ENCODE results near the gene NDUFV3.
A peak's percentile ranks its signal among the peaks of the same experiment; 100 is the strongest.
"Not testable (repeated sequence)": the region's sequence is repeated elsewhere in the genome, so short reads cannot be mapped to it uniquely, and the experiment has no call there.

The NDUFV3 gene

DNA sequence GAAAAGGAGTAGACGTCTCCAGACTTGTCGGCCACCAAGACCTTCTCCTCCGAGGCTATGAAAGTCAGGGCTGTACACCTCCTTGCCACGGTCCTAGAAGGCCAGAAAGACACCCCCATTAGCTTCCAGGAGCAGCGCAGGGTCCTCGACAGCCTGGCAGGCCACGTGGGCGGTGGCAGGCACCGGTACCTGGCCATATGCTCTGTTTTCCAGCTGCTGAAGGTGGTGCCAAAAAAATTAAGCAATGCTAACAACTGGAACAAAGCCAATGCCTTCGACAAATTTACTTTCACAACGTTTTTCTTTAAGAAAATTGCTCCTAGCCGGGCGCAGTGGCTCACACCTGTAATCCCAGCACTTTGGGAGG is 29.6 kb upstream of the NDUFV3 start:
- H3K4me3 ChIP-seq (replicated peaks in 1 of 2; ENCODE audit: low read depth in 2 of 2, low read length in 2 of 2): no peak overlapping the region
- DNase-seq (ENCODE audit: low read depth in 2 of 2): peak in 1 of 2 donors; percentile 14

DNA sequence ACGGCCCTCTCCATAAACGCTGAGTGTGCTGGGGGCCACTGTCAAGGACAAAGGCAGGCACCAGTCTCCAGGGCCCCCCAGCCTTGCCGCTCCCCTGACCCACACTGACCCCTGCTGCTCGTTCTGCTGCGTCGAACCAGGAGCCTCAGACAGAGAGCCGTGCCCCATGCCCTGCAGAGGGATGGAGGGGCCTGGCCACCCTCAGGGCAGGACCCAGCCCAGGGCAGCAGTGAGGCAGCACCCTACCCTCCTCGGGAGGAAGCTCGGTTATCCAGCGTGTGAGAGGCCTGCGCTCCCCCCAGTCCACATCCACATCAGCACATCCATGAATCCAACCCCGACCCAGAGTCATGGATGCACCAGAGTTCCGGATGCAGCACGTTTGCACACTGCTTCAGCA is 28.8 kb upstream of the NDUFV3 start:
- TF ChIP-seq, protein P1, sequence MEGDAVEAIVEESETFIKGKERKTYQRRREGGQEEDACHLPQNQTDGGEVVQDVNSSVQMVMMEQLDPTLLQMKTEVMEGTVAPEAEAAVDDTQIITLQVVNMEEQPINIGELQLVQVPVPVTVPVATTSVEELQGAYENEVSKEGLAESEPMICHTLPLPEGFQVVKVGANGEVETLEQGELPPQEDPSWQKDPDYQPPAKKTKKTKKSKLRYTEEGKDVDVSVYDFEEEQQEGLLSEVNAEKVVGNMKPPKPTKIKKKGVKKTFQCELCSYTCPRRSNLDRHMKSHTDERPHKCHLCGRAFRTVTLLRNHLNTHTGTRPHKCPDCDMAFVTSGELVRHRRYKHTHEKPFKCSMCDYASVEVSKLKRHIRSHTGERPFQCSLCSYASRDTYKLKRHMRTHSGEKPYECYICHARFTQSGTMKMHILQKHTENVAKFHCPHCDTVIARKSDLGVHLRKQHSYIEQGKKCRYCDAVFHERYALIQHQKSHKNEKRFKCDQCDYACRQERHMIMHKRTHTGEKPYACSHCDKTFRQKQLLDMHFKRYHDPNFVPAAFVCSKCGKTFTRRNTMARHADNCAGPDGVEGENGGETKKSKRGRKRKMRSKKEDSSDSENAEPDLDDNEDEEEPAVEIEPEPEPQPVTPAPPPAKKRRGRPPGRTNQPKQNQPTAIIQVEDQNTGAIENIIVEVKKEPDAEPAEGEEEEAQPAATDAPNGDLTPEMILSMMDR (IDR thresholded peaks at IDR 0.05; ENCODE audit: low read depth, low read length): no peak
- no peak overlapping the region for H3K4me3 ChIP-seq (replicated peaks in 1 of 2; ENCODE audit: low read depth in 2 of 2, low read length in 2 of 2)
- DNase-seq (ENCODE audit: low read depth in 2 of 2): no peak

More for the DNA sequence above, 29.6 kb upstream of the NDUFV3 start:
- TF ChIP-seq, protein P1 (IDR thresholded peaks at IDR 0.05; ENCODE audit: low read depth, low read length): no peak

DNA sequence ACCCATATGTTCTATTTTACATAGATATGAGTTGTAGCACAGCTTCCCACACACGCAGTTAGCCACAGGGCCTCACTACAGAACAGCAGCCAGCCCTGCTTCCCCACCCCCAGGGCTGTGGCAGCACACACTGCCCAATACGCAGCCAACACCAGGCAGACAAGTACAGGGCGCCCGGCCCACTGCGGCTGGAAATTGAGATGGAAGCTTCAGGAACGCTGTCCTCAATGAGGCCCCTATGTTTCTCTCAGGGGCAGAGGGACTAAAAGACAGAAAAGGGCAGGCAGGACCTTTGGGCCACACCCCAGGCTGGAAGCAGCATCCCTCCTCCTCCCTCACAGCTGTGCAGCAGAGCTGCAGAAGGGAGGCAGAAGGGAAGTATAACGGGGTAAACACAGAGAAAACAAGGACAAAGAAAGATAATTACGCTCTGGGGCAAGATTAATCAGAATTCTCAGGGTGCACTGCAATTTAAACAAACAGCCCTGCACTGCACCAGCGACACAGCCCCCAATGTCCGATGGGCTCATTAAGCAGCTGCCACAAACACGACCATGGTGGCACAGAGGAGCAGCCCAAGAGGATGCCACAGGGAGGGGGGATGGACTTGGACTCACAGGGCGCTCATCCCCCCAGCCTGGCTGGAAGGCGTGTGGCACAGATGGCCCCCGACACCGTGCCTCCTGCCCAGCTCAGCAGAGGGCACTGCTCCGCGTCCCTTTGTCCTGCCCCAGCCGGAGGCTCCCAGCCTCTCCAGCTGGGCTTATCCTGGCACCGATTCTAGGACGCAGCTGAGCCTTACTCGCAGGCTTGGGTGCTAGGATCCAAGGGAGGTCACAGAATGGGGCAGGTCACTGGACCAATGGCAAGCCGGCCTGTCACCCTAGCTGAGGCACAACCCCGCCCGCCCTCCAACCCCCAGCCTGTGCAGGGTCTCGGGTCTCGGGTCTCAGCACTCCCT is 28.0 kb upstream of the NDUFV3 start:
- DNase-seq (ENCODE audit: low read depth in 2 of 2): peak in 1 of 2 donors; percentile 61
- TF ChIP-seq, protein P1 (IDR thresholded peaks at IDR 0.05; ENCODE audit: low read depth, low read length): no peak
- no peak overlapping the region for H3K4me3 ChIP-seq (replicated peaks in 1 of 2; ENCODE audit: low read depth in 2 of 2, low read length in 2 of 2)

DNA sequence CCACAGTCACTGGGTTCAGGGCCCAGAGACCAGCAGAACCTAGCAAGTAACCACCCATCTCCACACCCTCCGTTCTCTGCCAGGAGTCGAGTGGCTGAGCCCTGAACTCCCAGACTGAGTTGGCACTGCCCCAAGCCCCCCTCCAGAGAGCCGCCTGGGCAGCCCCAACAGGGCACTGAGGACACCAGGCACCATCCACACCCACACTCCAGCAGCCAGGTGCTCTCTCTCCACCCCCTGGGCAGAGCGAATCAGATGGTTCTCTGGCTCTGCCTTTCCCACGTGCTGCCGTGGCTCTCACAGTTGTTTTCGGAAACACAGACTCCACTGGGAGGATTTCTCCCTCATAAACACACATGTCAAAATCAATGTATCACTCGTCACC is 27.3 kb upstream of the NDUFV3 start:
- no peak overlapping the region for H3K4me3 ChIP-seq (replicated peaks in 1 of 2; ENCODE audit: low read depth in 2 of 2, low read length in 2 of 2)
- TF ChIP-seq, protein P1 (IDR thresholded peaks at IDR 0.05; ENCODE audit: low read depth, low read length): no peak
- DNase-seq (ENCODE audit: low read depth in 2 of 2): no peak

DNA sequence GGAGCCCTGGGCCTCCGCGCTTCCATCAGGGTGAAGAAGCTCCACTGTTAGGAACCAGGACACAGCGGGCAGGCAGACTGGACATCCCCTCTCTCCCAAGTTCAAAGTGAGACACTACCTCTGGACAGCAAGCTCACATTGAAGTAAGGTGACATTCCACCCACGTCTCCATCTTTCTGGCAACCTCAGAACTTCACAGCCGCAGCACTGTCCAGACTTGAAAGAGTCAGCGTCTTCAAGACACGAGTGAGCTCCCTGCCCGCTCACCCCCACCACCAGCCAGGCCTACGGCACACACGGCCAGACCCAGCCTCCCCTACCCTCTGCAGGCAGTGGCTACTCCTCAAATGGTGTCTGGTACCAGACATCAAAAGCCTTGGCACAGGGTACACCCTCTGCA is 24.9 kb upstream of the NDUFV3 start:
- no peak overlapping the region for H3K4me3 ChIP-seq (replicated peaks in 1 of 2; ENCODE audit: low read depth in 2 of 2, low read length in 2 of 2)
- TF ChIP-seq, protein P1 (IDR thresholded peaks at IDR 0.05; ENCODE audit: low read depth, low read length): no peak
- no peak for DNase-seq (ENCODE audit: low read depth in 2 of 2)

DNA sequence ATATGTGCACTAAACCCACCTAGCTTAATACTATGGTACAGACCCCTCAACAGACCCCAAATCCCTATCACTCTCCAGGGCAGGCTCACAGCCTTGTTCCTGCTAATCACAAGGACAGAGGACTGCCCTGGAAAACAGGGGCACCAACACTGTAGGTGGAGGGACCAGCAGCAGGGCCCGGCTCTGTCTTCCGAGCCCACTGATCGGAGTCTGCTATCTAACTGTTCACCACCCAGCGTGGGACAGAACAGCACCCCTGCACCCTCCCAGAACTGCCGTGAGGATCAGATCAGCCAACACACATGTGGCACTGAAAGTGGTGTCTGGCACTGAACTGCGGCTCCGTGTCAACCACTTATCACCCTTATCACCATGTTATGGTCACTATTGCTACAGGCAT is 20.0 kb upstream of the NDUFV3 start:
- TF ChIP-seq, protein P1 (IDR thresholded peaks at IDR 0.05; ENCODE audit: low read depth, low read length): no peak
- DNase-seq (ENCODE audit: low read depth in 2 of 2): no peak
- H3K4me3 ChIP-seq (replicated peaks in 1 of 2; ENCODE audit: low read depth in 2 of 2, low read length in 2 of 2): no peak overlapping the region

DNA sequence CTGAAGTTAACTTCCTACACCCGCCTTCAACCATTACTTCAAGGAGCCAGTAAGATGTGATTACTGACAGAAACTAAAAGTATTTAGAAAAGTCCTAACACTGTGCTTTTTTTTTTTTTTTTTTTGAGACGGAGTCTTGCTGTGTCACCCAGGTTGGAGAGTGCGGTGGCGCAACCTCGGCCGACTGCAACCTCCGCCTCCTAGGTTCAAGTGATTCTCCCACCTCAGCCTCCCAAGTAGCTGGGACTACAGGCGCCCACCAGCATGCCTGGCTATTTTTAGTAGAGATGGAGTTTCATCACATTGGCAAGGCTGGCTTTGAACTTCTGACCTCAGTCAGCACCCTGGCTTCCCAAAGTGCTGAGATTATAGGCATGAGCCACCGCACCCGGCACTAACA is 17.3 kb upstream of the NDUFV3 start:
- H3K4me3 ChIP-seq (replicated peaks in 1 of 2; ENCODE audit: low read depth in 2 of 2, low read length in 2 of 2): not testable (repeated sequence)

More for the DNA sequence above, 17.3 kb upstream of the NDUFV3 start:
- not testable (repeated sequence) for DNase-seq (ENCODE audit: low read depth in 2 of 2)

All from cardiac fibroblast (primary cell).